Upper lobe of right lung (tissue), 1 donor: ENCODE results near the gene INSL3. TPM values are rescaled to one million over a fixed set of nuclear protein-coding genes. Genes with fewer than 3 reads are reported as not detected.

Experiments
- ATAC-seq: fragments of 200-7000 bp; cut with Tn5 transposase; one replicate; pipeline ENCODE4 v1.9.1; 2020; ENCODE audit warnings: mild to moderate bottlenecking, moderate library complexity
- DNase-seq: peaks from one replicate; pipeline ENCODE4 v3.0.0-alpha.2; 2020
- H3K27ac ChIP-seq: fragments of 200-600 bp; one replicate; pipeline ENCODE4 v1.8.0; 2022
- H3K27me3 ChIP-seq: fragments of 200-600 bp; one replicate; pipeline ENCODE4 v1.8.0; 2022; ENCODE audit warnings: mild to moderate bottlenecking
- H3K36me3 ChIP-seq: fragments of 200-600 bp; one replicate; pipeline ENCODE4 v1.8.0; 2022
- H3K4me1 ChIP-seq: fragments of 200-600 bp; one replicate; pipeline ENCODE4 v1.8.0; 2022
- H3K4me3 ChIP-seq: fragments of 200-600 bp; one replicate; pipeline ENCODE4 v1.8.0; 2022; ENCODE audit warnings: mild to moderate bottlenecking
- H3K9me3 ChIP-seq: fragments of 200-600 bp; one replicate; pipeline ENCODE4 v1.8.0; 2022
- intact Hi-C: fragments of 100-400 bp; cut with DNase I; formaldehyde crosslinking; loops from one replicate; pipeline ENCODE4 v1.11.0; 2022
- total RNA-seq: library from RNA; stranded (reverse); fragmentation: NEBNext Ultra II Directional; extraction: Animal tissue kit (Norgen Biotek cat#: 25700); gene quantifications from one replicate; pipeline ENCODE4 v1.2.1, GENCODE V29; 2021
- TF ChIP-seq, protein P1 (sequence below): fragments of 200-600 bp; IDR thresholded peaks from one replicate; pipeline ENCODE4 v1.8.0; 2022; ENCODE audit warnings: antibody characterized with exemption
- donor health status: DM: no; HTN: yes; CAD: no; lungs with severe emphysema.

INSL3 gene
- total RNA-seq, 1 donor from 2014 or later: not detected

DNA sequence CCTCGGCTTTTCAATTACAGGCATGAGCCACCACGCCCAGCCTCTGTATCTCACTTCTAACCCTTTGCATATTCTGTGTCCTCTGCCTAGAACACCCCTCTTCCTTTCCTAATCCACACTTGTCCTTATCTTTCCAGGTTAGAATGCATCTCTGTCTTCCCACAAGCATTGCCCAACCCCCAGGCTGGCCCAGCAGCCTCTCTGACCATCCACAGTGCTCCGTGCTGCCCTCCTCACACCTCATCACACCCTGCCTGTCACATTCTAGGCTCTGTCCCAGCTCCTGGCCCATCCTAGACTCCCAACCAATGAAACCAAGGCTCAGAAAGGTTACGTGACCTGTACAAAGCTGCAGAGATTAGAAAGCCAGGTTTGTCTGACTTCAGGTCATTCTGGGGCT lies 15.2 kb upstream of the INSL3 start:
- no peak for DNase-seq
- no peaks in the 10 kb centered on the region for H3K4me1 ChIP-seq
- H3K36me3 ChIP-seq: peaks cover 9% of the 10 kb centered on the region
- no peaks in the 10 kb centered on the region for H3K9me3 ChIP-seq
- no peak overlapping the region for H3K27ac ChIP-seq
- no peak overlapping the region for H3K4me3 ChIP-seq
- intact Hi-C loops: no loop called here
- H3K27me3 ChIP-seq: no peaks in the 10 kb centered on the region
- ATAC-seq: no peak
- TF ChIP-seq, protein P1, sequence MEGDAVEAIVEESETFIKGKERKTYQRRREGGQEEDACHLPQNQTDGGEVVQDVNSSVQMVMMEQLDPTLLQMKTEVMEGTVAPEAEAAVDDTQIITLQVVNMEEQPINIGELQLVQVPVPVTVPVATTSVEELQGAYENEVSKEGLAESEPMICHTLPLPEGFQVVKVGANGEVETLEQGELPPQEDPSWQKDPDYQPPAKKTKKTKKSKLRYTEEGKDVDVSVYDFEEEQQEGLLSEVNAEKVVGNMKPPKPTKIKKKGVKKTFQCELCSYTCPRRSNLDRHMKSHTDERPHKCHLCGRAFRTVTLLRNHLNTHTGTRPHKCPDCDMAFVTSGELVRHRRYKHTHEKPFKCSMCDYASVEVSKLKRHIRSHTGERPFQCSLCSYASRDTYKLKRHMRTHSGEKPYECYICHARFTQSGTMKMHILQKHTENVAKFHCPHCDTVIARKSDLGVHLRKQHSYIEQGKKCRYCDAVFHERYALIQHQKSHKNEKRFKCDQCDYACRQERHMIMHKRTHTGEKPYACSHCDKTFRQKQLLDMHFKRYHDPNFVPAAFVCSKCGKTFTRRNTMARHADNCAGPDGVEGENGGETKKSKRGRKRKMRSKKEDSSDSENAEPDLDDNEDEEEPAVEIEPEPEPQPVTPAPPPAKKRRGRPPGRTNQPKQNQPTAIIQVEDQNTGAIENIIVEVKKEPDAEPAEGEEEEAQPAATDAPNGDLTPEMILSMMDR: no peak

DNA sequence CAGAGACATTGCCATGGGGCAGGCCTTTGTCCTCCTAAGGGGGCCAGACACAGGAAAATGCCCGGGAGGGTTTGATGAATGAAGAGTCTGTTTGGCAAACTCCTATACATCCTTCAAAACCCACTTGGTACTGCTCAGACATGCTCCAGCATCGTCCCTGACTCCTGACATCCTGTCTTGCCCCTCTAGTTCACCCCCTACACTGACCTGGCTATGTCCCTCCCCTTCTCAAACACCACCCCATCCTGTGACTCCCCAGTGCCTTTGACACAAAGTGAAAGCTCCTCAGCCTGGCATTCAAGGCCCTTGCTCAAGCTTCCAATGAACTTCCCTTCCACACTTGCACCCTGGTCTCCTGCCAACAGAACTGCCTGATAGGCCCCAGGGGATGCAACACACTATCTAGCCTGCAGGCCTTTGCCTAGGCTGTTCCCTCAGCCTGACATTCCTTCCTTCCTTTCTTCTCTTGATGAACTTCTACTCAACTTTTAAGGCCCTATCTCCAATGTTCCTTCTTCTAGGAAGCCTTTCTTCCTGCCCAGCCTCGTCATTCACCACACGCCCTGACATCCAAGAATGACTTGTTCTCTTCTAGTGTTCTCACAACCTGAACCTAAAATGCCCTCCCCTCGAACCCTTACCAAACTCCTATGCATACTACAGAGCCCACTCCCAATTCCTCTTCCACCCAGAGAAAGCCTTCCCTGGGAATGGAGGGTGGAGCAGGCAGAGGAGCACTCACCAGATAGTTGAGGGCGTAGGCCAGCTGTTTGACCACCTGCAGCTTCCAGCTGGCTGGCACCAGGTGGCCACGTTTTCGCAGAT lies 14.1 kb upstream of the INSL3 start:
- H3K4me3 ChIP-seq: no peak overlapping the region
- intact Hi-C loops: no loop called here
- no peak for ATAC-seq
- no peak overlapping the region for H3K27ac ChIP-seq
- TF ChIP-seq, protein P1: no peak
- H3K36me3 ChIP-seq: peaks cover 9% of the 10 kb centered on the region
- H3K4me1 ChIP-seq: no peaks in the 10 kb centered on the region
- no peak for DNase-seq
- H3K27me3 ChIP-seq: no peaks in the 10 kb centered on the region
- H3K9me3 ChIP-seq: no peaks in the 10 kb centered on the region

DNA sequence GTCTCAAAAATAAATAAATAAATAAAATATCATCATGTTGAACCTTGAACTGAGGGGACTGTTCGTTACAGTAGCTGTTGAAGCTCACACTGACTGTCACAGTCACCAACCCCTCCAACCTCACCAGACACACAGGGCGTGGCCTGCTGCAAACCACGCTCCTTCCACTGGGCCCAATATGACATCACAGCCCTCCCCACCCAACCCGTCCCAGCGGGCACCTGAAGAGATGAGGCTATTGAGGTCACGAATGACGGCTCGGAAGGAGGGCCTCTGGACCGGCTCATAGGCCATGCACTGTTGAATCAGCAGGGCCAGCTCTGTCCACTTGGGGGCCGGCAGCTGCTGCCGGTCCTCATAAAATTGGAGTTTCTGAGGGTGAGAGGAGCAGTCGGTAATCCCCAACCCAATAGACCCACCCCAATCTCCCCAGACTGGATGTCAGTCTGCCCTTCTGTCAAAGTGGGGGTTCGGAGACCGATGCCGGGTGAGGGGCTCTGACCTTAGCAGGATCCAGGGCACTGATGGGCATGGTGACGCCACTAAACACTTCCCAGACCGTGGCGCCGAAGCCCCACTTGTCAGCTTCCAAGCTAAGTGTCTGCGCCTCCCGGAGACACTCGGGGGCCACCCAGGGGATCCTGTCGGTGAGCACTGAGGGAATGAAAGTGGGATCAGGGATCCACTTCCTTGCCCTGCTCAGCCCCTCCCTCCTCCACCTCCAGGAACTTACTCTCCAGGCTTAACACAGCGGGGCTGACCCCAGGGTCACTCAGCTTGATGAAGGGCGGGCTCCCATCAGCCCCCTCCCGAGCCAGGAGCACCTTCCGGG lies 13.2 kb upstream of the INSL3 start:
- no peak overlapping the region for H3K27ac ChIP-seq
- DNase-seq (no peak), ATAC-seq (no peak)
- no peak overlapping the region for H3K4me3 ChIP-seq
- TF ChIP-seq, protein P1: no peak
- no peaks in the 10 kb centered on the region for H3K4me1 ChIP-seq
- H3K36me3 ChIP-seq: peaks cover 9% of the 10 kb centered on the region
- H3K9me3 ChIP-seq: no peaks in the 10 kb centered on the region
- intact Hi-C loops: no loop called here
- no peaks in the 10 kb centered on the region for H3K27me3 ChIP-seq

DNA sequence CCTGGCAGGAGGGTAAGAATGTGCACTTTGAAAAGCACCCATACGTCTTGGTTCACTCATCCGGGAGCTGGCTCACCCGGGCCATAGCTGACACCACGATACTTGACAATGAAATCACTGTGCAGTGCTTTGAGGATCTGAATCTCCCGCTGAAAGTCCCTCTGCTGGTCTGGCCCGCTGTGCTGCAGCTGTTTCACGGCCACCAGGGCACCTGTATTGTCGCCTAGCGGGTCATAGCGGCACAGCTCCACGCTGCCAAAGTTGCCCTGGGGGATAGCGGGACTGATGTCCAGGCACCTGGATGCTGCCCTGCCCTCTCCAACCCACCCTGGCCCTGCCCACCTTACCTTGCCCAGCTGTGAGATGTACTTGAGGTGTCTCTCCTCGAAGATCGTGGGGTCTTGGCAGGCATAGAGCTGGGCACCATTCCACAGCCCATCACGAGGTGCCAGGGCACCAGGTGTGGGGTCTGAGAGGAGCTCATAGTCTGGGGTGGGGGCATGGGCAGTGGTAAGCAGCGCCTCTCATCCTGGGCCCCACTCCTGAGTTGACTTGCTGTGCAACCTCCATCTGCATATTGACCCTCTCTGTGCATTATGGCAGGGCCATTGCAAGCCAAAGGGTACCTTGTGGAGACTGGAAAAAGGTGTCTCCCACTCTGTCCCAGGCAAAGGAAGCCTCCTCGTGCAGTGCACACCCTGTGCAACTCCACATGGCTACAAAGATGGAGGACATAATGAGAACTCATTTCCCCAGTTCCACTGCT lies 11.3 kb upstream of the INSL3 start:
- no peak overlapping the region for H3K27ac ChIP-seq
- ATAC-seq: no peak
- H3K36me3 ChIP-seq: peaks cover 1% of the 10 kb centered on the region
- DNase-seq: no peak
- H3K4me3 ChIP-seq: no peak overlapping the region
- no peaks in the 10 kb centered on the region for H3K9me3 ChIP-seq
- intact Hi-C loops: no loop called here
- TF ChIP-seq, protein P1: no peak
- H3K4me1 ChIP-seq: no peaks in the 10 kb centered on the region
- H3K27me3 ChIP-seq: no peaks in the 10 kb centered on the region

DNA sequence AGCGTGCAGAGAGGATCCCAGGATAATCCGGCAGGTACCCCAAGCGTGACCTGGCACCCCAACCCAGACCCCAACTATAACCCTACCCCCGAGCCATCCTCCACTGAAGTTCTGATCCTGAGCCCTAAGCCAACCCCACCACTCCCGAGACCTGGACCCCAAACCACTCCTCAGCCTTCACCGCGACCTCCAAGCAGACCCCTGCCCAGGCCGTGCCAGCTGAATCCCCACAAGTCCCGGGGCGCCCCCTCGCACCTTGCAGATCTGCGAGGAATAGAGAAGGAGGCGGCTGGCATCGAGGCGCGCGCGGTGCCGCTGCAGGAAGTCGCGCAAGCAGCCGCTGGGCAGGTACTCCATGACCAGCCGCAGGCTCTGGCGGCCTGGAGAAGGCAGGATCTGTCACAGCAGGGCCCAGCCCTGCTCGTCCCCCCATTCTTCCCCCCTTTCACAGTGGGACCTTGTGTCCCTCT lies 10.1 kb upstream of the INSL3 start:
- H3K27ac ChIP-seq: no peak overlapping the region
- H3K27me3 ChIP-seq: no peaks in the 10 kb centered on the region
- DNase-seq (no peak), ATAC-seq (no peak)
- H3K36me3 ChIP-seq: no peaks in the 10 kb centered on the region
- intact Hi-C loops: no loop called here
- H3K9me3 ChIP-seq: no peaks in the 10 kb centered on the region
- no peaks in the 10 kb centered on the region for H3K4me1 ChIP-seq
- TF ChIP-seq, protein P1: no peak
- H3K4me3 ChIP-seq: no peak overlapping the region
